Measurements from ENCODE around the gene PPP1R3A. TPM values are rescaled to one million over a fixed set of nuclear protein-coding genes. Genes with fewer than 3 reads are reported as not detected.

The PPP1R3A gene
- total RNA-seq, 1 donor from 2014 or later, result 65.8 TPM

GRCh38 chr7:113840954-113841353, 77.9 kb downstream of the PPP1R3A start:
- no peaks in the 10 kb centered on the region for H3K9me3 ChIP-seq (ENCODE audit: control insufficient read depth in 3 of 3, low read length in 3 of 3)
- H3K27ac ChIP-seq (ENCODE audit: low read depth, low read length), result no peak overlapping the region
- no peaks in the 10 kb centered on the region for H3K36me3 ChIP-seq (ENCODE audit: control insufficient read depth in 3 of 3, insufficient read depth in 3 of 3, low read length in 3 of 3)
- no peaks in the 10 kb centered on the region for H3K27me3 ChIP-seq (ENCODE audit: control insufficient read depth in 3 of 3, insufficient read depth in 3 of 3, low read length in 3 of 3)
- H3K9ac ChIP-seq (ENCODE audit: low read depth in 1 of 3, low read length in 3 of 3), result no peak overlapping the region
- no peaks in the 10 kb centered on the region for H3K4me1 ChIP-seq (ENCODE audit: control insufficient read depth in 3 of 3, insufficient read depth in 3 of 3, low read length in 3 of 3)
- H3K4me3 ChIP-seq (ENCODE audit: low read length in 3 of 3), result no peak overlapping the region

GRCh38 chr7:113835367-113835766, 83.4 kb downstream of the PPP1R3A start:
- Histone ChIP-seq H3K4me1 (ENCODE audit: control insufficient read depth in 3 of 3, insufficient read depth in 3 of 3, low read length in 3 of 3) (peaks cover 0 to 4% (median 0%) of the 10 kb centered on the region in 3 donors), H3K4me3 (ENCODE audit: low read length in 3 of 3) (no peak overlapping the region), H3K9ac (ENCODE audit: low read depth in 1 of 3, low read length in 3 of 3) (no peak overlapping the region), H3K36me3 (ENCODE audit: control insufficient read depth in 3 of 3, insufficient read depth in 3 of 3, low read length in 3 of 3) (no peaks in the 10 kb centered on the region), H3K27me3 (ENCODE audit: control insufficient read depth in 3 of 3, insufficient read depth in 3 of 3, low read length in 3 of 3) (no peaks in the 10 kb centered on the region), H3K9me3 (ENCODE audit: control insufficient read depth in 3 of 3, low read length in 3 of 3) (no peaks in the 10 kb centered on the region), H3K27ac (ENCODE audit: low read depth, low read length) (no peak overlapping the region)

GRCh38 chr7:113832196-113832745, 86.5 kb downstream of the PPP1R3A start:
- no peak overlapping the region for H3K9ac ChIP-seq (ENCODE audit: low read depth in 1 of 3, low read length in 3 of 3)
- no peak overlapping the region for H3K27ac ChIP-seq (ENCODE audit: low read depth, low read length)

GRCh38 chr7:113831556-113831955, 87.3 kb downstream of the PPP1R3A start:
- H3K36me3 ChIP-seq (ENCODE audit: control insufficient read depth in 3 of 3, insufficient read depth in 3 of 3, low read length in 3 of 3), result no peaks in the 10 kb centered on the region
- H3K9me3 ChIP-seq (ENCODE audit: control insufficient read depth in 3 of 3, low read length in 3 of 3), result no peaks in the 10 kb centered on the region
- peaks cover 0 to 4% (median 4%) of the 10 kb centered on the region in 3 donors for H3K4me1 ChIP-seq (ENCODE audit: control insufficient read depth in 3 of 3, insufficient read depth in 3 of 3, low read length in 3 of 3)
- H3K4me3 ChIP-seq (ENCODE audit: low read length in 3 of 3), result peak overlapping the region in 1 of 3 donors; percentile 25
- no peaks in the 10 kb centered on the region for H3K27me3 ChIP-seq (ENCODE audit: control insufficient read depth in 3 of 3, insufficient read depth in 3 of 3, low read length in 3 of 3)
- H3K27ac ChIP-seq (ENCODE audit: low read depth, low read length), result peak overlapping the region; percentile 67
- H3K9ac ChIP-seq (ENCODE audit: low read depth in 1 of 3, low read length in 3 of 3), result peak overlapping the region in 2 of 3 donors; percentile 1 to 10

More at GRCh38 chr7:113832196-113832745, 86.5 kb downstream of the PPP1R3A start:
- H3K27me3 ChIP-seq (ENCODE audit: control insufficient read depth in 3 of 3, insufficient read depth in 3 of 3, low read length in 3 of 3), result no peaks in the 10 kb centered on the region
- no peaks in the 10 kb centered on the region for H3K36me3 ChIP-seq (ENCODE audit: control insufficient read depth in 3 of 3, insufficient read depth in 3 of 3, low read length in 3 of 3)
- peaks cover 0 to 4% (median 4%) of the 10 kb centered on the region in 3 donors for H3K4me1 ChIP-seq (ENCODE audit: control insufficient read depth in 3 of 3, insufficient read depth in 3 of 3, low read length in 3 of 3)
- H3K4me3 ChIP-seq (ENCODE audit: low read length in 3 of 3), result no peak overlapping the region
- no peaks in the 10 kb centered on the region for H3K9me3 ChIP-seq (ENCODE audit: control insufficient read depth in 3 of 3, low read length in 3 of 3)

- no peaks in the 10 kb centered on the region for H3K36me3 ChIP-seq (ENCODE audit: control insufficient read depth in 3 of 3, insufficient read depth in 3 of 3, low read length in 3 of 3)
- no peaks in the 10 kb centered on the region for H3K27me3 ChIP-seq (ENCODE audit: control insufficient read depth in 3 of 3, insufficient read depth in 3 of 3, low read length in 3 of 3)
- peaks cover 2 to 4% (median 3%) of the 10 kb centered on the region in 3 donors for H3K4me1 ChIP-seq (ENCODE audit: control insufficient read depth in 3 of 3, insufficient read depth in 3 of 3, low read length in 3 of 3)
- no peak overlapping the region for H3K27ac ChIP-seq (ENCODE audit: low read depth, low read length)
- peak overlapping the region in 1 of 3 donors; percentile 10 for H3K4me3 ChIP-seq (ENCODE audit: low read length in 3 of 3)
- no peaks in the 10 kb centered on the region for H3K9me3 ChIP-seq (ENCODE audit: control insufficient read depth in 3 of 3, low read length in 3 of 3)
- H3K9ac ChIP-seq (ENCODE audit: low read depth in 1 of 3, low read length in 3 of 3), result no peak overlapping the region
Observed at GRCh38 chr7:113828581-113828980, 90.2 kb downstream of the PPP1R3A start.

Data from skeletal muscle tissue (tissue), 4 donors.